Loucy (cell line): Measurements from ENCODE around the gene SLC38A9.

Source experiments
- H2AFZ ChIP-seq: fragments of 200-600 bp; sonication (generic); 2 replicates; pipeline ENCODE4 v1.6.0; 2016; ENCODE audit warnings: antibody characterized with exemption, mild to moderate bottlenecking, low read length, moderate library complexity
- H3F3A ChIP-seq: fragments of 200-600 bp; 2 replicates; pipeline ENCODE4 v1.6.0; 2016; ENCODE audit warnings: antibody characterized with exemption, low read depth, mild to moderate bottlenecking
- H3K27me3 ChIP-seq: fragments of 200-600 bp; sonication (generic); 2 replicates; pipeline ENCODE4 v1.6.1; 2014; ENCODE audit warnings: low read length, mild to moderate bottlenecking; ENCODE audit not compliant: insufficient read depth, poor library complexity, severe bottlenecking
- H3K36me3 ChIP-seq: fragments of 200-600 bp; sonication (generic); 2 replicates; pipeline ENCODE4 v1.6.1; 2016; ENCODE audit warnings: low read length; ENCODE audit not compliant: insufficient read depth
- H3K4me1 ChIP-seq: fragments of 200-600 bp; sonication (generic); 2 replicates; pipeline ENCODE4 v1.5.1; 2014; ENCODE audit warnings: low read length, mild to moderate bottlenecking; ENCODE audit not compliant: insufficient read depth, poor library complexity, severe bottlenecking
- H3K4me2 ChIP-seq: fragments of 200-600 bp; sonication (generic); 2 replicates; pipeline ENCODE4 v1.6.0; 2014; ENCODE audit warnings: antibody characterized with exemption, low read length, low read depth, mild to moderate bottlenecking; ENCODE audit not compliant: poor library complexity, severe bottlenecking
- H3K4me3 ChIP-seq: fragments of 200-600 bp; sonication (generic); 2 replicates; pipeline ENCODE4 v1.5.1; 2014; ENCODE audit warnings: low read length, mild to moderate bottlenecking, mixed read lengths; ENCODE audit not compliant: poor library complexity, severe bottlenecking
- H3K79me2 ChIP-seq: fragments of 200-600 bp; sonication (generic); 2 replicates; pipeline ENCODE4 v1.6.1; 2014; ENCODE audit warnings: low read length; ENCODE audit not compliant: insufficient read depth
- H3K9ac ChIP-seq: fragments of 200-600 bp; sonication (generic); 2 replicates; pipeline ENCODE4 v1.6.0; 2014; ENCODE audit warnings: mild to moderate bottlenecking, low read depth, low read length, moderate library complexity; ENCODE audit not compliant: poor library complexity, severe bottlenecking
- H3K9me2 ChIP-seq: fragments of 200-600 bp; sonication (generic); replicated peaks from 2 replicates; pipeline ENCODE4 v1.6.1; 2016; ENCODE audit warnings: low read depth, low read length, mixed read lengths
- H3K9me3 ChIP-seq: fragments of 200-600 bp; sonication (generic); 2 replicates; pipeline ENCODE4 v1.6.1; 2014; ENCODE audit warnings: mild to moderate bottlenecking, antibody characterized with exemption, low read length, low read depth; ENCODE audit not compliant: insufficient read depth
- H4K20me1 ChIP-seq: fragments of 200-600 bp; sonication (generic); 2 replicates; pipeline ENCODE4 v1.6.0; 2014; ENCODE audit warnings: antibody characterized with exemption, low read length, mild to moderate bottlenecking; ENCODE audit not compliant: insufficient read depth, poor library complexity, severe bottlenecking
- CTCF ChIP-seq: fragments of 200-600 bp; sonication (generic); conservative IDR thresholded peaks from 2 replicates; pipeline ENCODE4 v1.5.1; 2014; ENCODE audit warnings: mild to moderate bottlenecking, antibody characterized with exemption, low read length
- EZH2phosphoT487 ChIP-seq: fragments of 200-600 bp; IDR thresholded peaks from 2 replicates; pipeline ENCODE4 v1.6.1; 2018; ENCODE audit warnings: antibody characterized with exemption, mild to moderate bottlenecking, moderate library complexity, borderline replicate concordance

The SLC38A9 gene

GRCh38 chr5:55715519-55716078, 3.5 kb upstream of the SLC38A9 start:
- H2AFZ ChIP-seq = no peak overlapping the region
- H3K4me1 ChIP-seq = peaks cover 12% of the 10 kb centered on the region
- peaks cover 12% of the 10 kb centered on the region for H3K79me2 ChIP-seq
- no peaks in the 10 kb centered on the region for H3F3A ChIP-seq
- H3K9ac ChIP-seq = no peak overlapping the region
- no peak overlapping the region for H3K4me2 ChIP-seq
- no peaks in the 10 kb centered on the region for H3K9me3 ChIP-seq
- H3K27me3 ChIP-seq = no peaks in the 10 kb centered on the region
- H4K20me1 ChIP-seq = no peaks in the 10 kb centered on the region
- TF ChIP-seq CTCF (no peak), EZH2phosphoT487 (no peak)
- no peak overlapping the region for H3K4me3 ChIP-seq
- no peaks in the 10 kb centered on the region for H3K9me2 ChIP-seq
- H3K36me3 ChIP-seq = no peaks in the 10 kb centered on the region

- no peaks in the 10 kb centered on the region for H3K9me2 ChIP-seq
- H3K27me3 ChIP-seq = no peaks in the 10 kb centered on the region
- H3K36me3 ChIP-seq = no peaks in the 10 kb centered on the region
- no peaks in the 10 kb centered on the region for H3K9me3 ChIP-seq
- H3F3A ChIP-seq = no peaks in the 10 kb centered on the region
- H4K20me1 ChIP-seq = no peaks in the 10 kb centered on the region
- peaks cover 12% of the 10 kb centered on the region for H3K79me2 ChIP-seq
- no peak overlapping the region for H3K9ac ChIP-seq
- 0 out of 2 replicates have a peak overlapping the region, but pooled peaks have one; percentile 37 for H2AFZ ChIP-seq
- H3K4me2 ChIP-seq = no peak overlapping the region
- no peak overlapping the region for H3K4me3 ChIP-seq
- peaks cover 12% of the 10 kb centered on the region for H3K4me1 ChIP-seq
- no peak for TF ChIP-seq EZH2phosphoT487
- TF ChIP-seq CTCF = no peak
These were observed 2.6 kb upstream of the SLC38A9 start for GRCh38 chr5:55714749-55715148.

GRCh38 chr5:55714339-55714738, 2.2 kb upstream of the SLC38A9 start:
- Histone ChIP-seq H2AFZ (0 out of 2 replicates have a peak overlapping the region, but pooled peaks have one; percentile 37), H3K4me3 (no peak overlapping the region), H3F3A (no peaks in the 10 kb centered on the region), H3K9ac (no peak overlapping the region), H3K9me3 (no peaks in the 10 kb centered on the region), H3K4me1 (peaks cover 12% of the 10 kb centered on the region), H3K9me2 (no peaks in the 10 kb centered on the region), H3K4me2 (no peak overlapping the region), H3K27me3 (no peaks in the 10 kb centered on the region), H4K20me1 (no peaks in the 10 kb centered on the region), H3K79me2 (peaks cover 12% of the 10 kb centered on the region), H3K36me3 (no peaks in the 10 kb centered on the region)
- TF ChIP-seq EZH2phosphoT487 = no peak
- TF ChIP-seq CTCF = no peak
